ENCODE results near the gene PRPF8. TPM values are rescaled to one million over a fixed set of nuclear protein-coding genes. Genes with fewer than 3 reads are reported as not detected.

PRPF8 gene
- total and polyA plus RNA-seq, 2 of the 13 experiments (the other 11 are each of a cell fraction or from before 2014, with no cell fraction given) = 112 to 179 TPM

- TF ChIP-seq LCORL (IDR thresholded peaks at IDR 0.05) (no peak), LCORL (CRISPR knock-in tag; IDR thresholded peaks at IDR 0.05) (no peak; the same call in 1 of the 2 replicates), ZNF564 (CRISPR knock-in tag; IDR thresholded peaks at IDR 0.05) (no peak), MTF2 (CRISPR knock-in tag; IDR thresholded peaks at IDR 0.05; ENCODE audit: borderline replicate concordance) (no peak), HIVEP1 (CRISPR knock-in tag; IDR thresholded peaks at IDR 0.05) (peak; percentile 72; the same call in 1 of the 2 replicates), TFDP2 (CRISPR knock-in tag; IDR thresholded peaks at IDR 0.05) (peak; percentile 41; the same call in 1 of the 2 replicates), ZNF468 (CRISPR knock-in tag; IDR thresholded peaks at IDR 0.05) (no peak), SAFB2 (CRISPR knock-in tag; IDR thresholded peaks at IDR 0.05; ENCODE audit: borderline replicate concordance, low read depth) (no peak), RXRB (CRISPR knock-in tag; IDR thresholded peaks at IDR 0.05; ENCODE audit: borderline replicate concordance) (no peak), BRCA1 (CRISPR knock-in tag; IDR thresholded peaks at IDR 0.05) (0 out of 2 replicates have a peak, but pooled peaks have one; percentile 18), ZNF790 (CRISPR knock-in tag; IDR thresholded peaks at IDR 0.05; ENCODE audit: borderline replicate concordance) (no peak), ADNP (CRISPR knock-in tag; IDR thresholded peaks at IDR 0.05) (no peak), PBX2 (CRISPR knock-in tag; IDR thresholded peaks at IDR 0.05) (peak; percentile 92), KDM6A (CRISPR knock-in tag; IDR thresholded peaks at IDR 0.05; ENCODE audit: low read depth) (no peak), ZBTB4 (CRISPR knock-in tag; IDR thresholded peaks at IDR 0.05; ENCODE audit: borderline replicate concordance) (0 out of 2 replicates have a peak, but pooled peaks have one; percentile 73), TFE3 (CRISPR knock-in tag; IDR thresholded peaks at IDR 0.05) (no peak), FOXJ3 (CRISPR knock-in tag; IDR thresholded peaks at IDR 0.05; ENCODE audit: borderline replicate concordance) (0 out of 2 replicates have a peak, but pooled peaks have one; percentile 18), HOXA5 (CRISPR knock-in tag; IDR thresholded peaks at IDR 0.05) (peak; percentile 22; the same call in 1 of the 2 replicates), ZFP91 (CRISPR knock-in tag; IDR thresholded peaks at IDR 0.05; ENCODE audit: borderline replicate concordance) (peak; percentile 99), NR0B2 (CRISPR knock-in tag; IDR thresholded peaks at IDR 0.05) (peak; percentile 52; the same call in 1 of the 2 replicates)
Measured at GRCh38 chr17:1716076-1716911, 31.6 kb upstream of the PRPF8 start (continued).
